NT2/D1 (cell line): ENCODE results near the gene FANCG.

Experiments used
- SUZ12 ChIP-seq: IDR thresholded peaks from 2 replicates; pipeline ENCODE4 v1.6.1; 2011; ENCODE audit not compliant: insufficient read length, insufficient read depth; ENCODE audit errors: extremely low read depth
- YY1 ChIP-seq: IDR thresholded peaks from 2 replicates; pipeline ENCODE4 v1.6.1; 2011; ENCODE audit not compliant: insufficient read length, insufficient read depth
- ZNF274 ChIP-seq: IDR thresholded peaks from 2 replicates; pipeline ENCODE4 v1.6.1; 2011; ENCODE audit warnings: mild to moderate bottlenecking, low read depth, low read length

DNA sequence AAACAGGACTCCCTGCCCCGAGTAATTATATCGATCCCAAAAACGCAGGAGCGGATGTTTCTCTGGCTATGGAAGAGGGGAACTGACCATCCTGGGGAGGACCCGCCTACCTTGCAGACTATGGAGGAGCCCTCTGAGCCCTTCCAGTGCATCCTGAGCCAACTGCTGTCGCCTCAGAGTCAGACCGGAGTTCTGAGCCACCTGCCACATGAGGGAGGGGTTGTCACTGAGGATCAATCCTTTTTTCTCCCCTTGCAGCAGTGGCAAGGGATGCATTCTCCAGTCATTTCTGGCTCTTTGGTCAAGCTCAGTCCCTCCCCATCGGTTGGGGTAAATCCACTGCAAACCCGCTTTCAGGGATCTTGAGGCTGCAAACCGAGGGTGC, 709 bp downstream of the FANCG start:
- TF ChIP-seq YY1 = no peak
- TF ChIP-seq SUZ12 = no peak
- no peak for TF ChIP-seq ZNF274
